Activated CD4-positive, alpha-beta T cell treated with anti-CD3 and anti-CD28 coated beads, Interleukin-10, Interleukin-2, amounts not matched to agents 100 ng/mL and 50 ng/mL, durations not matched to agents 16 hours and 8 hours (primary cell): ENCODE results near the gene LBHD2.

ENCODE experiments used
- DNase-seq: peaks from one replicate; pipeline ENCODE4 v3.0.0-alpha.2; 2020

Gene LBHD2

GRCh38 chr14:103122585-103122946 is 38.6 kb downstream of the LBHD2 start:
- DNase-seq, result no peak

- no peak for DNase-seq
These were observed 39.1 kb downstream of the LBHD2 start, which contains the start of gene TNFAIP2 for GRCh38 chr14:103122947-103123633. Gene TNFAIP2, plus strand, starts transcription at chr14:103123461. Its CDS starts 2,997 bp downstream, at chr14:103126458.

GRCh38 chr14:103123634-103124500 is 39.9 kb downstream of the LBHD2 start:
- no peak for DNase-seq

DNA sequence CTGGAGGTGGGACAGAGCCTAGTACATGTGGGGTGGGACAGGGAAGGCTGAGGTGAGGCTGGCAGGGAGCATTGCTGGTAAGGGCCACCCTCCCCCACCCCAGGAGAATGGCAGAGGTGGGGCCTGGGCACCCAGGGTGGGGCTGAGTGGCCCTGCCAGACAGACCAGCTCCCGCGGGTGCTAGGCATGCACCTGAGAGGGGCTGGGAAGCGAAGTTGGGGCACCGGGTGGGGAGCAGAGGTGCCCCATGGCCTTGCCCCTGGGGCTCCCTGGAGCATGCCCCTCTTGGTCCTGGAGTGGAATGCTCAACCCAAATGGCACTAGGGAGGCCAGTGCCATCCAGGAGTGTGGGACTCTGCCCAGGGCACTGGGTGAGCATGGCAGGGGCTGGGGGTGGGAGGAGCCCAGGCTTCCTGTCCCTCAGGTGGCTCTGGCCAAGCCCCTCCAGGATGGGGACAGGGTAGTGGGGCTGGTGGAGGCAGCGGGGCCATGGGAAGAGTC is 40.5 kb downstream of the LBHD2 start:
- no peak for DNase-seq

GRCh38 chr14:103125098-103126070 is 41.4 kb downstream of the LBHD2 start:
- no peak for DNase-seq

GRCh38 chr14:103126088-103126872 is 42.3 kb downstream of the LBHD2 start:
- DNase-seq, result no peak

DNA sequence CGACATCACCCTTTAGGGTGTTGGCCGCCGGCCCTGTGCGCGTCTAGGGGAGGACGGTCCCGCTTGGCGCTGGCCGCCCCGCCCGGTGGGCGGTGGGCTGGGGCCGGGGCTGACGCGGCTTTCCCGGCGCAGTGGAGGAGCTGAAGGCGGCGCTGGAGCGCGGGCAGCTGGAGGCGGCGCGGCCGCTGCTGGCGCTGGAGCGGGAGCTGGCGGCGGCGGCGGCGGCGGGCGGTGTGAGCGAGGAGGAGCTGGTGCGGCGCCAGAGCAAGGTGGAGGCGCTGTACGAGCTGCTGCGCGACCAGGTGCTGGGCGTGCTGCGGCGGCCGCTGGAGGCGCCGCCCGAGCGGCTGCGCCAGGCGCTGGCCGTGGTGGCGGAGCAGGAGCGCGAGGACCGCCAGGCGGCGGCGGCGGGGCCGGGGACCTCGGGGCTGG is 42.9 kb downstream of the LBHD2 start:
- no peak for DNase-seq

- DNase-seq, result no peak
These were observed 43.3 kb downstream of the LBHD2 start for GRCh38 chr14:103127356-103127755.

GRCh38 chr14:103127861-103128598 is 44.0 kb downstream of the LBHD2 start:
- DNase-seq, result no peak

GRCh38 chr14:103128631-103129300 is 44.8 kb downstream of the LBHD2 start:
- DNase-seq, result no peak

- DNase-seq, result no peak
These were observed 45.4 kb downstream of the LBHD2 start for GRCh38 chr14:103129301-103130016.

GRCh38 chr14:103130017-103130764 is 46.2 kb downstream of the LBHD2 start:
- no peak for DNase-seq

GRCh38 chr14:103130965-103131364 is 47.0 kb downstream of the LBHD2 start:
- no peak for DNase-seq

DNA sequence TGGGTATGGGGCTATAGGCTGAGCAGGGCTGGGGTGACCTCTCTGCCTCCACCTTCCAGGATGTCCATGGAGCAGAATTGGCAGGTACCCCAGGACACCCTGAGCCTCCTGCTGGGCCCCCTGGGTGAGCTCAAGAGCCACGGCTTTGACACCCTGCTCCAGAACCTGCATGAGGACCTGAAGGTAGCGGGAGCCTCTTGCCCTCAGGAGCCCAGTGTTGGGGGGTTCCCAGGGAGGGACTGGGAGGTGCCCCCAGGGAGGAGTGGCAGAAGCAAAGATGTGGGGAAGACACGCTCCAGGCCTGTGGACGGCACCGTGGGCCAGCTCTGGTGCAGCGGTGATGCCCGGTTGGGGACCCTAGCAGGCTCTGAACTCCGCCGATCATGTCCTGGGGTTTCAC is 47.6 kb downstream of the LBHD2 start:
- no peak for DNase-seq

GRCh38 chr14:103132381-103133209 is 48.6 kb downstream of the LBHD2 start:
- DNase-seq, result no peak

DNA sequence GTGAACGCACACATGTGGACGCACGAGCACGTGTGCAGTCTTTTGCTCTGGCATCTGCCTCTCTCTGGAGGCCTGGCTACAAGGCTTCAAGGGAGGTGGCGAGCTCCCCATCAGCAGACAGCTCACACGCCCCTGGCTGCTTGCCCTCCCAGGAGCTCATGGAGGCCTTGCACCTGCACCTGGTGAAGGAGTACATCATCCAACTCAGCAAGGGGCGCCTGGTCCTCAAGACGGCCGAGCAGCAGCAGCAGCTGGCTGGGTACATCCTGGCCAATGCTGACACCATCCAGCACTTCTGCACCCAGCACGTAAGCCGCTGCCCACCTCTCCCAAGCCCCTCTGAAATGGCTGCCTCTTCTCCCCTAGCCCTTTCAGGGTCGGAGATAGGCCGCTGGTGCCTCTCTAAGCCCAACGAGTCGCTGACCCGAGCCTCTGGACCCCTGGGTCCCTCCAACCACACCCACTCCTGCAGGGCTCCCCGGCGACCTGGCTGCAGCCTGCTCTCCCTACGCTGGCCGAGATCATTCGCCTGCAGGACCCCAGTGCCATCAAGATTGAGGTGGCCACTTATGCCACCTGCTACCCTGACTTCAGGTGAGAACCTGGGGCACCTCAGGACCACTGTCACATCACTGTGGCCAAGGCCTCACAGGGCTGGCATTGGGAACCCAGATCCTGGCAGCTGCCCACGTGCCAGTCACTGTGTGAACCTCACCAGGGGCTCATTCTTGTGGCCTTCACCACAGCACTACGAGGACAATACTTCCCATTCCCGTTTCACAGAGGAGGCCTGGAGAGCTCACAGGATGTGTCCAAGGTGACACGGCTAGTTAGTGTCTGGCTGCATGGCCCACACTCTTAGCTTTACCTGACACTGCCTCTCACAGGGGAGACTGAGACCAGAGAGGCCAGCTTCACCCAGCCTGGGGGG is 49.5 kb downstream of the LBHD2 start:
- no peak for DNase-seq

DNA sequence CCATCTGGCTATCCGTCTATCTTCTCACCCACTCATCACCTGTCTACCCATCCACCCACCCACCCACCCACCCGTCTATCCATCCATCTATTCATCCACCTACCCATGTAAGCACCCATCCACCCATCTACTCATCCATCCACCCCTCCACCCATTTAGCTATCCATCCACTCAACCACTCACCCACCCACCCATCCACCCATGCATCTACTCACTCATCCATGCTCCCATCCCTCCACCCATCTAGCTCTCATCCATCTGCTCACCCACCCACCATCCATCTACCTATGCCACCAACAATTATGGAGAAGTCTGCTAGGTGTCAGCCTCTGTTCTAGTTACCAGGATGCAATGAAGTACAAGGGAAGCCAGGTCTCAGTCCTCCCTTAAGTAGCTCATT is 50.4 kb downstream of the LBHD2 start:
- DNase-seq, result no peak
